ENCODE data around the gene COX7A2.

Gene COX7A2

DNA sequence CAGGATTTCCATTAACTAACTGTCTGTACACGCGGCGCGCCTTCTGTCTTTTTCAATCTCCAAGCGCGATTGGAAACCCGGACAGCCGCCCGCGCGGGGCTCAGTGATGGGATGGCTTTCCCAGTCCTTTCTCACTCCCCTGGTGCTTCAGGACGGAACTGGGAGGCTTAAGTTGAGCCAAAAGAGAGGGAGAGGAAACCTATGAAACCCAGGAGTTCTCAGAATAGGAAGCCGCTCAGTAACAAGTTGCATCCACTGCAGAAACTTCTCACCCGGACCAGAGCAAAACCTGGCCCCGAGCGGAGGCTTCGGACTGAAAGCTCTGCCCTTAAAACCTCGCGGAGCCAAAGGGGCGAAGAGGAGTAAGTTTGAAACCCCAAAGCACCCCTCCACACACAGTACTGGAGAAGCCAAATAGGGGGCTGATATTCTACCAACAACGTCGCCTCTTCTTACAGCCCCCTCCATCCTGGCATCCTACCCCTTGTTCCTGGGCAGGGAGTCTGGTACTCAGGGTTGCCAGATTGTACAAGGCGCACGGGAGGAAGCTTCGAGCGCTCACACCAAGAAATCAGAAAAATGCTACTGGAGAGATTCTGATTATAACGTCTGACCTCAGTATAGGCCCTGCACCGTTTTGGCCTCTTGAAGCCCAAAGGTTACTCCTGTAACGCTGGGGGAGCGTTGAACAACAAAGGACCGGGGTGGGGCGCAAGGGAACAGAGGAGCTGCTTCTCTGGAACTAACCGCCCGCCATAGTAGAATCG is 36.8 kb downstream of the COX7A2 start:
- WGBS, 2 experiments (ENCODE audit: insufficient coverage in 2 of 2) = 1 to 5% methylated on average over 26 to 28 of the region's 35 CpGs
- no peaks in the 10 kb centered on the region for H3K9me3 ChIP-seq (ENCODE audit: control insufficient read depth, low read length)
- H3K4me1 ChIP-seq (ENCODE audit: control insufficient read depth, insufficient read depth, low read length, poor library complexity, severe bottlenecking) = no peaks in the 10 kb centered on the region
- H3K27ac ChIP-seq (ENCODE audit: low read depth, low read length, severe bottlenecking) = no peak overlapping the region
- H3K36me3 ChIP-seq (ENCODE audit: control insufficient read depth, insufficient read depth, low read length) = no peaks in the 10 kb centered on the region
- H3K4me3 ChIP-seq (ENCODE audit: extremely low read depth, insufficient read depth, low read length, poor library complexity, severe bottlenecking) = peak overlapping the region; percentile 44

- H3K9me3 ChIP-seq (ENCODE audit: control insufficient read depth, low read length) = no peaks in the 10 kb centered on the region
- H3K36me3 ChIP-seq (ENCODE audit: control insufficient read depth, insufficient read depth, low read length) = no peaks in the 10 kb centered on the region
- H3K27ac ChIP-seq (ENCODE audit: low read depth, low read length, severe bottlenecking) = peak within 1 kb of the TSS; percentile 55
- WGBS, 2 experiments (ENCODE audit: insufficient coverage in 2 of 2) = 1% methylated on average over 55 to 59 of the region's 64 CpGs
- H3K4me1 ChIP-seq (ENCODE audit: control insufficient read depth, insufficient read depth, low read length, poor library complexity, severe bottlenecking) = no peaks in the 10 kb centered on the region
- H3K4me3 ChIP-seq (ENCODE audit: extremely low read depth, insufficient read depth, low read length, poor library complexity, severe bottlenecking) = peak within 1 kb of the TSS; percentile 44
Observed at GRCh38 chr6:75205776-75206575, 37.6 kb downstream of the COX7A2 start, which contains the start of gene COL12A1. Gene COL12A1 (minus strand): TSS chr6:75206053. CDS start chr6:75202792, 3,261 bp downstream.

DNA sequence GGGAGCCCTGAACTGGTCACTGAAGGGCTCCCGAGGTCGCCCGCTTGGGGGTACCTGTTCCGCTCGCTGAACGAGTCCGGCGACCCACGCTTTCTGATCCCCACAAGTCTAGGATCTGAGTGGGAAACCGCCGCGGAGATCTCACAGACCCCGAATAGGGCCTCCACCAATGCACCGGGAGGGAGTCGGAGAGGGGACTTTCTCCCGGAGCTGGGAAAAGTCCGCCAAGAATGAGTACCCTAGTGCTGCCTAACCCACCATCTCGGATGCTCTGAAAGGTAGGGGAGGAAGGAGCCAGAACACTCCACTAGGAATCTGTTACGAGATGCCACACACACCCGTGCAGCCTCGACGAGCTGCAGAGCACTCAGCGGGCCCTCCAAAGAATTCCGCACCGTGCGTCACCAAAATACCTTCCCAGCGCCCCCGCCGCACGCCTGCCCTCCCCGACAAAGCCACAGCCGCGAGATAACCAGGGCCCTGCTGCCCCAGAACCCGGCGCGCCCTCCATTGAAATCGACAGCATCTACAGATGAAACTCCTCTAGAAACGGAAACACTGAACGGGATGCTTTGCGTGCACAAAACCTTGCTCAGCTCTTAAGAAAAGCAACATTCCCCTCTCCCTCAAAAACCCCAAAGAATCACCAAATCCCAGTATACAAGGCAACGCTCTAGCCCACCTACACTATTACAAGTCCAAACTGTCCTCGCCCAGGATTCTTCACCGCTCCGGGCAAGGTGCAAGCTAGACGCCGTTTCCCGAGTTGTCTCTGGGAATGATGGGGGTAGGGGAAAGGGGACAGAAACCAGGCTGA is 38.4 kb downstream of the COX7A2 start:
- H3K36me3 ChIP-seq (ENCODE audit: control insufficient read depth, insufficient read depth, low read length) = no peaks in the 10 kb centered on the region

DNA sequence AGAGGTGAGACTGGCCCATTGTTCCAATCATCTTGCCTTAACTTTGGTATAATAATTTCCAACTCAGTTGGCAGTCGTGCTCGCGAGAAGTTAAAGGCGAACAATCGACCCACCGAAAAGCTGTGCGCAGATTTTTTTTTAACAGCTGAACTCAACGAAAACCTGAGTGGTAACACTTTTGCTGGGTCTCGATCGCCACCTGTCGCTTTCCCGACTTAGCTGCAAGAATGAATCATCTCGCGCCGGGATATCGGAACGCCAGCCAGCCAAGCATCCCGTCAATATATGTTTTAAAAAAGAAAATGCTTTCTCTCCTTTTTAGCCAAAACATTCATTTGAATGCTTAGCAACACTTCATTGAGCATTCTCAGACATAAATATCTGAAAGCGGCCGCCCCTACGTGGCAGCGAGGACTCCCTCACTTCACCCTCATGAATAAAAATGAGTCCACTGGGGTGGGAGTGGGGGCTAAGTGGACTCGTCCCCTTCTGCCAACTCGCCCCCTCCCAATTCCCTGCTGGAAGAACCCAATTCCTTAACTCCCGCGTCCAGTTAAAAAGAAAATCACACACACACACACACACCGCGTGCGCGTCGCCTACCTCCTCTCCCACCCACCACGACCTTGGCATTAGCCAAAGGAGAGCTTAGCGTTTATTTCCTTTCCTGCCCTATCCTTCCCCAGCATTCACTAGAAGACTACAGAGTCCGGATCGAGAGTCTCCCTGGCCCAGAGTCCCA is 39.2 kb downstream of the COX7A2 start:
- Histone ChIP-seq H3K9me3 (ENCODE audit: control insufficient read depth, low read length) (no peaks in the 10 kb centered on the region), H3K36me3 (ENCODE audit: control insufficient read depth, insufficient read depth, low read length) (no peaks in the 10 kb centered on the region), H3K27ac (ENCODE audit: low read depth, low read length, severe bottlenecking) (no peak overlapping the region), H3K4me3 (ENCODE audit: extremely low read depth, insufficient read depth, low read length, poor library complexity, severe bottlenecking) (peak overlapping the region; percentile 44), H3K4me1 (ENCODE audit: control insufficient read depth, insufficient read depth, low read length, poor library complexity, severe bottlenecking) (no peaks in the 10 kb centered on the region)
- WGBS, 2 experiments (ENCODE audit: insufficient coverage in 2 of 2) = 1% methylated on average over 25 to 28 of the region's 35 CpGs

More for the DNA sequence above, 38.4 kb downstream of the COX7A2 start:
- Histone ChIP-seq H3K4me3 (ENCODE audit: extremely low read depth, insufficient read depth, low read length, poor library complexity, severe bottlenecking) (peak overlapping the region; percentile 44), H3K4me1 (ENCODE audit: control insufficient read depth, insufficient read depth, low read length, poor library complexity, severe bottlenecking) (no peaks in the 10 kb centered on the region), H3K27ac (ENCODE audit: low read depth, low read length, severe bottlenecking) (peak overlapping the region; percentile 55), H3K9me3 (ENCODE audit: control insufficient read depth, low read length) (no peaks in the 10 kb centered on the region)
- whole genome bisulfite sequencing, 2 experiments (ENCODE audit: insufficient coverage in 2 of 2) = 0 to 2% methylated on average over 26 to 36 of the region's 47 CpGs

DNA sequence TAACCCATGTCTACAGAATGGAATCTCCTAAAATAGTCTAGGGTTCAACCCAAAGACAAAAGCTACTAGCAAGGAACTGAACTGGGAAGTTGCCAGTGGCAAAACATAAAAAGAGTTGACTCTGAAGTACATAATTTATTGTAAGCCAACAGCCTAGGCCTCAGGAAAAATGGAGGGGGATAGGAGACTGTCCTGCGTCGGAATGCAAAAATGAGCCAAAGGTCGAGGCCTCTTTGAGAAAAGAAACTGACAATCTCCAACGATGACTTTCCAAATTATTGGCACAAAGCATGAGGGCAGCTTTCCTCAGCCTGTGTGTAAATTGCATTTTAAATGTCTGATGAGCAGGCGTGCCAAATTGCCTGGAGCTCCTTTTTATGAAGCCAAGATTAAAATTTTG is 39.9 kb downstream of the COX7A2 start:
- no peaks in the 10 kb centered on the region for H3K4me1 ChIP-seq (ENCODE audit: control insufficient read depth, insufficient read depth, low read length, poor library complexity, severe bottlenecking)
- 78 to 84% methylated on average over 3 to 5 of the region's 5 CpGs for WGBS, 2 experiments (ENCODE audit: insufficient coverage in 2 of 2)
- H3K4me3 ChIP-seq (ENCODE audit: extremely low read depth, insufficient read depth, low read length, poor library complexity, severe bottlenecking) = no peak overlapping the region
- H3K27ac ChIP-seq (ENCODE audit: low read depth, low read length, severe bottlenecking) = no peak overlapping the region
- no peaks in the 10 kb centered on the region for H3K9me3 ChIP-seq (ENCODE audit: control insufficient read depth, low read length)
- no peaks in the 10 kb centered on the region for H3K36me3 ChIP-seq (ENCODE audit: control insufficient read depth, insufficient read depth, low read length)

- no peak overlapping the region for H3K27ac ChIP-seq (ENCODE audit: low read depth, low read length, severe bottlenecking)
- H3K4me1 ChIP-seq (ENCODE audit: control insufficient read depth, insufficient read depth, low read length, poor library complexity, severe bottlenecking) = no peaks in the 10 kb centered on the region
- no peak overlapping the region for H3K4me3 ChIP-seq (ENCODE audit: extremely low read depth, insufficient read depth, low read length, poor library complexity, severe bottlenecking)
- 36% methylated on average over 10 to 11 of the region's 12 CpGs for WGBS, 2 experiments (ENCODE audit: insufficient coverage in 2 of 2)
- no peaks in the 10 kb centered on the region for H3K36me3 ChIP-seq (ENCODE audit: control insufficient read depth, insufficient read depth, low read length)
- H3K9me3 ChIP-seq (ENCODE audit: control insufficient read depth, low read length) = no peaks in the 10 kb centered on the region
Observed at GRCh38 chr6:75202676-75203131, 40.9 kb downstream of the COX7A2 start.

GRCh38 chr6:75201901-75202672 is 41.5 kb downstream of the COX7A2 start:
- no peaks in the 10 kb centered on the region for H3K36me3 ChIP-seq (ENCODE audit: control insufficient read depth, insufficient read depth, low read length)
- WGBS, 2 experiments (ENCODE audit: insufficient coverage in 2 of 2) = 6 to 8% methylated on average over 37 to 42 of the region's 46 CpGs
- H3K27ac ChIP-seq (ENCODE audit: low read depth, low read length, severe bottlenecking) = no peak overlapping the region

GRCh38 chr6:75201021-75201420 is 42.6 kb downstream of the COX7A2 start:
- Histone ChIP-seq H3K4me3 (ENCODE audit: extremely low read depth, insufficient read depth, low read length, poor library complexity, severe bottlenecking) (no peak overlapping the region), H3K27ac (ENCODE audit: low read depth, low read length, severe bottlenecking) (no peak overlapping the region), H3K9me3 (ENCODE audit: control insufficient read depth, low read length) (no peaks in the 10 kb centered on the region), H3K36me3 (ENCODE audit: control insufficient read depth, insufficient read depth, low read length) (no peaks in the 10 kb centered on the region), H3K4me1 (ENCODE audit: control insufficient read depth, insufficient read depth, low read length, poor library complexity, severe bottlenecking) (no peaks in the 10 kb centered on the region)
- WGBS, 2 experiments (ENCODE audit: insufficient coverage in 2 of 2) = 50% methylated on average over 1 of the region's 1 CpG; no CpG with 5 or more reads in 1 of the 2 experiments

More at GRCh38 chr6:75201901-75202672, 41.5 kb downstream of the COX7A2 start:
- H3K4me1 ChIP-seq (ENCODE audit: control insufficient read depth, insufficient read depth, low read length, poor library complexity, severe bottlenecking) = no peaks in the 10 kb centered on the region
- no peaks in the 10 kb centered on the region for H3K9me3 ChIP-seq (ENCODE audit: control insufficient read depth, low read length)
- H3K4me3 ChIP-seq (ENCODE audit: extremely low read depth, insufficient read depth, low read length, poor library complexity, severe bottlenecking) = peak overlapping the region; percentile 23

- Histone ChIP-seq H3K27ac (ENCODE audit: low read depth, low read length, severe bottlenecking) (no peak overlapping the region), H3K4me3 (ENCODE audit: extremely low read depth, insufficient read depth, low read length, poor library complexity, severe bottlenecking) (no peak overlapping the region), H3K4me1 (ENCODE audit: control insufficient read depth, insufficient read depth, low read length, poor library complexity, severe bottlenecking) (no peaks in the 10 kb centered on the region), H3K36me3 (ENCODE audit: control insufficient read depth, insufficient read depth, low read length) (no peaks in the 10 kb centered on the region), H3K9me3 (ENCODE audit: control insufficient read depth, low read length) (no peaks in the 10 kb centered on the region)
- 79 to 88% methylated on average over 2 to 3 of the region's 3 CpGs for WGBS, 2 experiments (ENCODE audit: insufficient coverage in 2 of 2)
Observed at GRCh38 chr6:75199889-75200288, 43.7 kb downstream of the COX7A2 start.
